GM21381 (cell line): ENCODE measurements around the gene MAP1LC3B2.

Experiments
- ATAC-seq: cut with Tn5 transposase; IDR thresholded peaks from one replicate; pipeline ENCODE4 v1.9.1; 2021; ENCODE audit warnings: mild to moderate bottlenecking, moderate library complexity; ENCODE audit not compliant: unreplicated experiment

The MAP1LC3B2 gene

DNA sequence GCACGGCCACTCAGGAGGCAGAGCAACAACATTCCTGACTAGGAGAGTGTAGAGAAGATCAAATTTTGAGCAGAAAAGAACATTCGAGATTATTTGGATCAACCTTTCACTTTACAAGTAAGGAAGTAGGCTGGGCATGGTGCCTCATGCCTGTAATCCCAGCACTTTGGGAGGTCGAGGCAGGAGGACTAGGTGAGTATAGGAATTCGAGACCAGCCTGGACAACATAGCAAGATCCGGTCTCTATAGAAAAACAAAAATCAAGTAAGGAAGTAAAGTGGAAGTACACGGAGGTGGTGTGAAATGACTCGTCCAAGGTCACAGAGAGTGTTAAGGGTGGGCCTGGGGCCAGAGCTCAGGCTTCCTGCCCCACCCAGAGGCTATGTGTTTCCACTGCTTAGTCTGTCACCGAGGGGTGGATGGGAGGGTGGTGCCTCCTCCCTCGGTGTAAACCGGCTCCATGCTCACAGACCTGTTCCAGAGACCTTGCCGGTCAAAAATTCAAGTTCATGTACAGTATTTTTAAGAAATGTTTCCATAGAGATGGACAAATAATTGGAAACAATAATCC, 51.9 kb downstream of the MAP1LC3B2 start:
- ATAC-seq: no peak

DNA sequence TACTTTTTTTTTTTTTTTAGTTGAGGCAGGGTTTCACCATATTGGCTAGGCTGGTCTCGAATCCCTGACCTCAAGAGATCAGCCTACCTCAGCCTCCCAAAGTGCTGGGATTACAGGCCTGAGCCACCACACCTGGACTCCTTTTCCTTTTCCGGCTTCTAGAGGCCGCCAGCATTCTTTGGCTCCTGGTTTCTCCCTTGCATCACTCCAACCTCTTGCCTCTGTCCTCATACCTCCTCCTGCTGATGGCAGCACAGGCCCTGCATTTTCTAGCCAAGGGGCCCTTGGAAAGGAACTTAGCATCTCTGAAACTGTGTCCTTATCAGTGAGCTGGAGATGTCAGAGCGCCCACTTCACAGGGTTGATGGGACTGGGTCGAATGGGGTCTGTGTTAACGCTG, 53.3 kb downstream of the MAP1LC3B2 start:
- ATAC-seq: no peak

DNA sequence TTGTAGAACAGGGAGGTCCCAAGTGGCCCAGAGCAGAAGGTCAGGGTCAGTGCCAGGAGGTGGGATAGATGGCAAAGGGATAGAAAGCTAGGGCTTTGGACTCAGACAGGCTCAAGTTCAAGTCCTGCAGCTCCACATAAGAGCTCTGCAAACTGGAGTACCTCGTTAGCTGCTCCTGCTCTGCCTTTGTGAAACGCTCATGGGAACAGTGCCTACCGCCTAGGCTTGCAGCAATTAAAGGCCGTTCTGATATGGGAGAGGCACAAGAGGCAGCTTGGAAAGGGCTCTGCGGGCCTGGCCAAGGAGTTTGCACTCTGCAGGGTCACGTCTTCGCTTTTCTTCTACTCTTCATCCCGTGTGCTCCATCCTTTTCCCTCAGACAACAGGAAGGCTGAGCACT, 54.1 kb downstream of the MAP1LC3B2 start:
- ATAC-seq: no peak

DNA sequence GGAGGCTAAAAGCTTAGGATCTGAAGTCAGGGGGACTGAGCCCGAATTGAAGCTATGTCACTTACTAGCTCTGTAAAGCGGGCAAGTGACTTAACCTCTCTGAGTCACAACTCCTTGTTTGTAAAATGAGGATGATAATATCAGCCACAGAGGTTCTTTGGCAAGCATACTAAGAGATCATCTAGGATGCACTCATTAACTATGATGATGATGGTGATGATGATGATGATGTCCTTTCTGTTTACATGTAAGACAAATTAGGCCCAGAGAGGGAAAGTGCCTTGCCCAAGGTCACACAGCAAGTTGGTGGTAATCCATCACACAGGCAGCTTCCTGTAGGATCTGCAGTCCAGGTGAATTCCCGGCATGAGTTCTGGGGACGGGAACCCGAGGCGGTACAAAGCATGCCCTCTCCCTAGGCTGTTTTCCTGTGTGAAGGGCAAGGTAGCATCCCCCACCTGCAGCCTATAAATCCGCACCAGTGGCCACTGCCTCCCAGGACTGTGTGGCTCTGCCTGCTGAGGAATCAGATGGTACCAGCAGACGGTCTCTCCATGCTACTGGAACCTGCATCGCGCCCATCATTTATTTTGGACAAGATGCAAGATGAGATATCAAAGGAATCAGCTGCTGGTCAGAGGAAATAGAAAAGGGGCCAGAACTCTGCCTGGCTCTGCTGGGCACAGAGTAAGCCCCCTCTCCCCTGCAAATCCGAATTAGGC, 55.2 kb downstream of the MAP1LC3B2 start:
- no peak for ATAC-seq

DNA sequence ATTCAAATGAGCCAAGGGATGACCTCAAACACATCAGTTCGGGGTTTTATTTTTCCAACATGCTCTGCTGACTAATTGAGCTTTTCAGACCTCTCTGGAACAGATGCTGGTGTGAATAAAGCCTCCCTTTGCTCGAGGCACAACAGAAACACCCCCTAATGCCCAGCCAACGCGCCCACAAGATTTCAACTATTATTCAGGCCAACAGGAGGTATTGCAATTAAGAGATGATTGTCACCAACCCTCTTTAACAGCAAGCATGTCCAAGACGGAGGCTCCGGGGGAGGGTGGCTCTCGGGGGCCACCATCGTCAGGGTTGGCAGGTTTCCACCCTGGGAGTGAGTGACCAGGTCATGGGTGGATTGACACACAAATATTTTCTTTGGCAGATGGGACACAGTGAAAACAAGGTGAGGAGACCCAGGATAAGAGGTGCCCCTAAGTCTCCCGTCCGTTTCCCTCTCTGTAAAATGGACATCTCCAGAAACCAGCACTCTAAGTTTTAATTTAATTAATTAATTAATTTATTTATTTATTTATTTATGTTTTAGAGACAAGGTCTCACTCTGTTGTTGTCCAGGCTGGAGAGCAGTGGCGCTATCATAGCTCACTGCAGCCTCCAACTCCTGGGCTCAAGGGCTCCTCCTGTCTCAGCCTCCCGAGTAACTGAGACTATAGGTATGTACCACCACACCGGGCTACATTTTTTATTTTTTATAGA, 56.1 kb downstream of the MAP1LC3B2 start:
- ATAC-seq: no peak

DNA sequence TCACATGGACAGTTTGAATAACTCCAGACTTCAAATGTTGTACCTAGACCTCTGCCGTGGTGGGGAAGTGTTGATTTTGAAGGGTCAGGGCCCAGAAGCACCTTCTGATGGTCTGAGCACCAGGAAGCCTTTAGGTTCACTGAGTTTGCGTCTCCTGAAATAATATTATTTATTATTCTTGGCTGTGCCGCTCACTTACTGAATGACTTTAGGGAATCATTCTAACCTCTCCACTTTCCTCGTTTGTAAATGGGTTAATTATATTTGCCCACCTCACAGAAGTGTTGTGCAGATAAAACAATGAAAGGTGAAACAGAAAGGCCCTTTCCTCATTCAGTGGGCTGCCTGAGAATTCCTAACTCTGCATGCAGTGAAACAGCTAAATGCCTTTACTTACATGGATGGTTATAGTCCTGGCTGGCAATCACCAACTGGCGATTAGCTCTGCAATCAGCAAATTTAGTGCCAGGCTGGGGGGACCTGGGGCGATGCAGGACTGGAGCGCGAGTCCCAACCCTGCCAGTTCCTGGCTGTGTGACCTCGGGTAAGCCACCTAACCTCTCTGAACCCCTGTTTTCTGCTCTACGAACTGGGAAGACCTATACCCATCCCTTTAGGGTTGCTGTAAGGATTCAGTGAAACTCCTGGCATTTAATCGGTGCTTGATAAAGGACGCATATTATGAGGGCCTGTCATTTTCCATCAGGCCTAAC, 57.5 kb downstream of the MAP1LC3B2 start:
- ATAC-seq: no peak

DNA sequence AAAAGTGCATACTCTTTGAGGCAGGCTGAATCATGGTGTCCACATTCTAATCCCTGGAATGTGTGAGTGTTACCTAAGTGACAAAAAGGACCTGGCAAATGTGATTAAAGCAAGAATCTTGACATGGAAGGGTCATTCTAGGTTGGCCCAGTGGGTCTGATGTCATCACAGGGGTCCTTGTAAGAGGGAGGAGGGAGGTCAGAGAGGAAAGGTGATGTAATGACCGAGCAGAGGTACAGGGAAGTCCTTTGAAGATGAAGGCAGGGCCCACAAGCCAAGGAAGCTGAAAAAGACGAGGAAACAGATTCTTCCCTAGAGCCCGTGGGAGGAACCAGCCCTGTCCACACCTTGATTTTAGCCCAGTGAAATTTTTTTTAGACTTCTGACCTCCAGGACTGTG, 60.1 kb downstream of the MAP1LC3B2 start:
- ATAC-seq: no peak

DNA sequence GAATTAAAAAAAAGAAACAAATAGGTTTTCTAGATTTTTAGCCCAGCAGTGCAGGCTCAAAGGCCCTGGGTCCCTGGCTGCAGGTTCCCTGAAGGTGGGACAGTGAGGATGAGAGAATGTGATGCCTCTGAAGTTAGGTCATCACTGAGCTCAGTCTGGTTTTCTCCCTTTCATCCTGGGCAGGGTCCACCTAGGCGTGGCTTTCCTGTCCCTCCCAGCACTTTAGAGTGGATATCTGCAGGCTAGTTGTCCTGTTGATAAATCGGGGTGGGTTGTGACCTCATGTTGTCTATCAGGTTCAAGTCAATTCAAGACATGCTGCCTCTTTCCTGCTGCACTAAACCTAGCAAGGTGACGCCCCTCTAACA, 60.9 kb downstream of the MAP1LC3B2 start:
- ATAC-seq: no peak

DNA sequence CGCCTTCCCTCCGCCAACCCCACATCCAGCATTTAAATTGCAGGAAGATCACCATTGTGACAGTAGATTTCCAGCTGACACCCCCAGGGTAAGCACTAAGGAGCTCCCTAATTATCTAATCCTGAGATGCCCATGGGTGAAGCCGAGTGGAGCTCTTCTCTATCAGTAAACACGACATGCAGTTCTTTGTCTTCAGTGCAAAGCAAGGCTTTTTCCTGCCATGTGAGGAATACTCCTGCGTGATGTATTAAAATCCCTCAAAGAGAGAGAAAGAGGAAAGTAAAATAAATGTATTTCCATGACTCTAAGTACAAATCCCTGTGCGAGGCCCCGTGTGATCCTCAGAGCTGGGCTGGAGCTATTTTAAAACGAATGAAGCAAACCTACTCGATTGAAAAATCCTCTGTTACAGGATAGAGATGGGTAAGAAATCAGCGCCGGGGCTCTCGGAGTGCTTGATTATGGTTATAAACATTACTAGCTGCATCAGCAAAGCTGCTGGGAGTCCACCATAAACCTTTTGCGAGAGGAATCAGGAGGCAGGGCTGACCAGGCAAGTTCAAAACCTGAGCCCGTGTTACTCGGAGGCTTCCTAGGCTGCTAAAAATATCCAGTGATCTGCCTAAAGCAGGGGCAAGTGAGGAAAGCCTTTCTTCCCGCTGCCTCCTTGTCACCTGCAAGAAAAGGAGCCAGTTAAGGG, 61.5 kb downstream of the MAP1LC3B2 start:
- no peak for ATAC-seq

DNA sequence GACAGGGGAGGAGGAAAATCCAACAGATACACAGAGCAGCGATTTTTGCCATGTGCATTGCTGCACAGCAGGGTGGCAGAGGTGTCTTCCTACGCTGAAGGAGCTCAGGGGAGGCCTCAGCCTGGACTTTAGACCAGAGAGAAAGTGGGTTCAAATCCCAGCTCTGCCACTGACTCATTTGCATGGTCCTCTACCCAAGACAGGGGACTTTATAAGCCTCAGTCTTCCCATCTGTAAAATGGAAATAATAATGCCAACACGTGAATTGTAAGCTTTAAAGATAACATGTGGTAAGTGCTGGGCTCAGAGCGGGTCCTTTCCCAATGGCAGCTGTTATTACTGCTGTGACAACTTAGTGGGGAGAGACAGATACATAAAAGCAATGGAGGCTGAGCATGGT, 62.0 kb downstream of the MAP1LC3B2 start:
- ATAC-seq: no peak

DNA sequence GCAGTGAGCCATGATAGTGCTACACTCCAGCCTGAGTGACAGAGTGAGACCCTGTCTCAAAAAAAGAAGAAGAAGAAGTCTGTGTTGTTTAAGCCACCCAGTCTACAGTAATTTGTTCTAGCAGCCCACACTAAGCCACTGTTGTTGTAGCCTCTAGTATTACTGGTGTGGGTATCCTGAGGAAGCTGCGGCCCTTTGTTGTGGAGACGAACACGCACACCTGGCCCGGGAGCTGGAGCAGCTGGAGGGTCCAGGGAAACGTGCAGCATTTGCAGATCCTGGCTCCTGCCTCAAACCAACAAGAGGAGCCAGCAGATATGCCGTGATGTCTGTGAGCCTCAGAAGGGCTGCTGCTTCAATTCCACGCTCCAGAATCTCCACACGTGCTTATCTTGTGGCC, 65.3 kb downstream of the MAP1LC3B2 start:
- no peak for ATAC-seq

DNA sequence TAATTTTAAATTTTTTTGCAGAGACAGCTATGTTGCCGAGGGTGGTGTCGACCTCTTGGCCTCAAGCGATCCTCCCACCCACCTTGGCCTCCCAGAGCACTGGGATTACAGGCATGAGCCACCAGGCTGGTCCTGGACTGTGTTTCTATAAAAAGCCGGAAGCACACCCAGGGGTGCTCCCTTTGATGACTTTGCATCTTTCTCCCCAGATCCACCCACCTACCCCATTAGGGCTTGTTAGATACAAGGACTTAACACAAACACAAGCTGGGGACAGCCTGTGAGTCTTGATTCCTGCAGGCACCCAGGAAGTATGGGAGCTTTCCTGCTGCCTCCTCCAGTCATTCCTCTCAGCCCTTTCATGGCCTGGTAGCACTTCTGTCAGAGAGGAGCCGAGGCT, 67.0 kb downstream of the MAP1LC3B2 start:
- no peak for ATAC-seq
